Astrocyte (in vitro differentiated cells and primary cell): ENCODE data around the gene RALGPS2.

Experiments used
- CTCF ChIP-seq: IDR thresholded peaks from 2 replicates; pipeline ENCODE4 v1.5.1; 2011; ENCODE audit warnings: low read depth, mild to moderate bottlenecking, inconsistent platforms, low read length, moderate library complexity; ENCODE audit not compliant: insufficient read depth
- EZH2 ChIP-seq: IDR thresholded peaks from 2 replicates; pipeline ENCODE4 v1.6.1; 2012; ENCODE audit warnings: mild to moderate bottlenecking, low read length, inconsistent platforms; ENCODE audit not compliant: insufficient read depth

GRCh38 chr1:178918308-178918707, 193.3 kb downstream of the RALGPS2 start:
- TF ChIP-seq CTCF (no peak), EZH2 (no peak)
